Measurements from ENCODE around the gene AFAP1L2. TPM values are rescaled to one million over a fixed set of nuclear protein-coding genes. Genes with fewer than 3 reads are reported as not detected.

AFAP1L2 gene
- total and polyA plus RNA-seq, 5 experiments from 2014 or later, result 1.3 to 2.3 (median 1.8) TPM

- Mint-ChIP-seq H3K9me3 (peaks cover 0 to 18% (median 13%) of the 10 kb centered on the region in 9 donors), H3K36me3 (peaks cover 17 to 18% (median 17%) of the 10 kb centered on the region in 3 donors), H3K4me3 (no peak overlapping the region), H3K27me3 (no peaks in the 10 kb centered on the region), H3K27ac (no peak overlapping the region), H3K4me1 (no peaks in the 10 kb centered on the region)
- POLR2A ChIA-PET, result no interaction called here
- ATAC-seq (no peak), DNase-seq (no peak)
Observed at GRCh38 chr10:114291076-114291475, 113.2 kb downstream of the AFAP1L2 start.

- H3K9me3 Mint-ChIP-seq, result peaks cover 0 to 7% (median 5%) of the 10 kb centered on the region in 9 donors
- ATAC-seq, result no peak
Observed at GRCh38 chr10:114290038-114290437, 114.3 kb downstream of the AFAP1L2 start.

GRCh38 chr10:114289096-114289436, 115.2 kb downstream of the AFAP1L2 start:
- Mint-ChIP-seq H3K36me3 (no peaks in the 10 kb centered on the region), H3K27ac (no peak overlapping the region), H3K4me3 (no peak overlapping the region), H3K27me3 (peaks cover 0 to 2% (median 0%) of the 10 kb centered on the region in 5 donors), H3K4me1 (no peaks in the 10 kb centered on the region), H3K9me3 (no peaks in the 10 kb centered on the region)
- POLR2A ChIA-PET, result no interaction called here
- ATAC-seq, result no peak
- DNase-seq, result no peak

More at GRCh38 chr10:114290038-114290437, 114.3 kb downstream of the AFAP1L2 start:
- Mint-ChIP-seq H3K27ac (no peak overlapping the region), H3K4me1 (no peaks in the 10 kb centered on the region), H3K27me3 (peaks cover 0 to 2% (median 0%) of the 10 kb centered on the region in 5 donors), H3K36me3 (peaks cover 6 to 7% (median 7%) of the 10 kb centered on the region in 3 donors), H3K4me3 (no peak overlapping the region)
- no peak for DNase-seq
- POLR2A ChIA-PET, result no interaction called here

- Mint-ChIP-seq H3K27ac (no peak overlapping the region), H3K4me1 (no peaks in the 10 kb centered on the region), H3K4me3 (no peak overlapping the region), H3K9me3 (no peaks in the 10 kb centered on the region), H3K36me3 (no peaks in the 10 kb centered on the region), H3K27me3 (peaks cover 0 to 2% (median 0%) of the 10 kb centered on the region in 5 donors)
- no peak for ATAC-seq
- DNase-seq, result no peak
- POLR2A ChIA-PET, result no interaction called here
Observed at GRCh38 chr10:114288424-114289095, 115.7 kb downstream of the AFAP1L2 start.

- H3K27me3 Mint-ChIP-seq, result peaks cover 0 to 2% (median 0%) of the 10 kb centered on the region in 5 donors
- no peak for DNase-seq
- H3K4me3 Mint-ChIP-seq, result no peak overlapping the region
- no peaks in the 10 kb centered on the region for H3K36me3 Mint-ChIP-seq
- POLR2A ChIA-PET, result no interaction called here
- no peak for ATAC-seq
- no peaks in the 10 kb centered on the region for H3K4me1 Mint-ChIP-seq
- no peaks in the 10 kb centered on the region for H3K9me3 Mint-ChIP-seq
- no peak overlapping the region for H3K27ac Mint-ChIP-seq
Observed at GRCh38 chr10:114286921-114287320, 117.4 kb downstream of the AFAP1L2 start.

GRCh38 chr10:114285961-114286441, 118.3 kb downstream of the AFAP1L2 start:
- POLR2A ChIA-PET, result no interaction called here
- no peak overlapping the region for H3K4me3 Mint-ChIP-seq
- H3K4me1 Mint-ChIP-seq, result no peaks in the 10 kb centered on the region
- H3K9me3 Mint-ChIP-seq, result no peaks in the 10 kb centered on the region
- H3K27ac Mint-ChIP-seq, result no peak overlapping the region
- H3K36me3 Mint-ChIP-seq, result no peaks in the 10 kb centered on the region
- ATAC-seq (no peak), DNase-seq (no peak)
- peaks cover 0 to 4% (median 0%) of the 10 kb centered on the region in 5 donors for H3K27me3 Mint-ChIP-seq

GRCh38 chr10:114284346-114285071, 119.8 kb downstream of the AFAP1L2 start:
- Mint-ChIP-seq H3K4me3 (no peak overlapping the region), H3K27me3 (peaks cover 0 to 4% (median 0%) of the 10 kb centered on the region in 5 donors), H3K9me3 (no peaks in the 10 kb centered on the region), H3K36me3 (no peaks in the 10 kb centered on the region), H3K4me1 (no peaks in the 10 kb centered on the region), H3K27ac (no peak overlapping the region)
- no peak for DNase-seq
- POLR2A ChIA-PET, result no interaction called here
- ATAC-seq, result no peak

- POLR2A ChIA-PET, result no interaction called here
- DNase-seq (no peak), ATAC-seq (no peak)
- Mint-ChIP-seq H3K9me3 (no peaks in the 10 kb centered on the region), H3K27me3 (peaks cover 0 to 4% (median 1%) of the 10 kb centered on the region in 5 donors), H3K4me1 (no peaks in the 10 kb centered on the region), H3K36me3 (no peaks in the 10 kb centered on the region), H3K4me3 (no peak overlapping the region), H3K27ac (peak overlapping the region in 1 of 10 donors; percentile 48)
Observed at GRCh38 chr10:114283535-114284234, 120.6 kb downstream of the AFAP1L2 start.

GRCh38 chr10:114283091-114283490, 121.2 kb downstream of the AFAP1L2 start:
- Mint-ChIP-seq H3K9me3 (no peaks in the 10 kb centered on the region), H3K4me3 (no peak overlapping the region), H3K27me3 (peaks cover 0 to 9% (median 6%) of the 10 kb centered on the region in 5 donors), H3K4me1 (no peaks in the 10 kb centered on the region), H3K27ac (no peak overlapping the region), H3K36me3 (no peaks in the 10 kb centered on the region)
- ATAC-seq, result no peak
- no peak for DNase-seq
- POLR2A ChIA-PET, result no interaction called here

GRCh38 chr10:114282526-114282925, 121.8 kb downstream of the AFAP1L2 start:
- Mint-ChIP-seq H3K36me3 (no peaks in the 10 kb centered on the region), H3K9me3 (no peaks in the 10 kb centered on the region), H3K4me3 (no peak overlapping the region), H3K27ac (peak overlapping the region in 1 of 10 donors; percentile 71), H3K27me3 (peaks cover 0 to 13% (median 7%) of the 10 kb centered on the region in 5 donors), H3K4me1 (no peaks in the 10 kb centered on the region)
- DNase-seq (no peak), ATAC-seq (no peak)
- POLR2A ChIA-PET, result no interaction called here

- DNase-seq (no peak), ATAC-seq (no peak)
- no peak overlapping the region for H3K27ac Mint-ChIP-seq
- H3K27me3 Mint-ChIP-seq, result peaks cover 0 to 17% (median 10%) of the 10 kb centered on the region in 5 donors
- POLR2A ChIA-PET, result interaction anchor here (0.6 kb wide), 1 partner anchor 25 kb away, joined by 4 read pairs; no protein-coding TSS in a partner anchor
- H3K9me3 Mint-ChIP-seq, result no peaks in the 10 kb centered on the region
- no peaks in the 10 kb centered on the region for H3K4me1 Mint-ChIP-seq
- no peaks in the 10 kb centered on the region for H3K36me3 Mint-ChIP-seq
- no peak overlapping the region for H3K4me3 Mint-ChIP-seq
Observed at GRCh38 chr10:114281461-114281860, 122.8 kb downstream of the AFAP1L2 start.

GRCh38 chr10:114281006-114281405, 123.3 kb downstream of the AFAP1L2 start:
- ATAC-seq, result no peak
- Mint-ChIP-seq H3K9me3 (no peaks in the 10 kb centered on the region), H3K4me3 (no peak overlapping the region), H3K27ac (no peak overlapping the region), H3K27me3 (peaks cover 0 to 17% (median 10%) of the 10 kb centered on the region in 5 donors), H3K4me1 (no peaks in the 10 kb centered on the region), H3K36me3 (no peaks in the 10 kb centered on the region)
- no peak for DNase-seq
- POLR2A ChIA-PET, result interaction anchor here (0.6 kb wide), 1 partner anchor 24 kb away, joined by 4 read pairs; no protein-coding TSS in a partner anchor

Measured in naive thymus-derived CD8-positive, alpha-beta T cell (primary cell).